Measurements from ENCODE around the gene SETSIP. TPM values are rescaled to one million over a fixed set of nuclear protein-coding genes. Genes with fewer than 3 reads are reported as not detected.

Gene SETSIP, protein sequence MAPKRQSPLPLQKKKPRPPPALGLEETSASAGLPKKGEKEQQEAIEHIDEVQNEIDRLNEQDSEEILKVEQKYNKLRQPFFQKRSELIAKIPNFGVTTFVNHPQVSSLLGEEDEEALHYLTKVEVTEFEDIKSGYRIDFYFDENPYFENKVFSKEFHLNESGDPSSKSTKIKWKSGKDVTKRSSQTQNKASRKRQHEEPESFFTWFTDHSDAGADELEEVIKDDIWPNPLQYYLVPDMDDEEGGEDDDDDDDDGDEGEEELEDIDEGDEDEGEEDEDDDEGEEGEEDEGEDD
- total RNA-seq (2021; fragmentation: NEBNext Ultra II Directional; extraction: Animal tissue kit (Norgen Biotek cat#: 25700)): not detected in 2 replicates
- 0.14 TPM in 1 of 2 replicates, not detected in the other for polyA plus RNA-seq (2011; rRNA removed)
- 0.12 TPM for polyA plus RNA-seq (2011; cell fraction: cytosol; rRNA removed)
- not detected for polyA plus RNA-seq (2011; cell fraction: nucleus; rRNA removed)
- 1.1 to 2.0 TPM (median 1.2 TPM) in 4 replicates for polyA plus RNA-seq (2012, experiment 1 of 2)
- 2.3 TPM for polyA plus RNA-seq (2012, experiment 2 of 2)
- 1.0 TPM for polyA plus RNA-seq (2013, experiment 1 of 2)
- 1.6 TPM for polyA plus RNA-seq (2013, experiment 2 of 2)
- polyA minus RNA-seq (2011; rRNA and poly(A)+ RNA removed): 0.20 TPM in 1 of 2 replicates, not detected in the other
- not detected for polyA minus RNA-seq (2011; cell fraction: cytosol; rRNA and poly(A)+ RNA removed)
- polyA minus RNA-seq (2011; cell fraction: nucleus; rRNA and poly(A)+ RNA removed): not detected
- long read RNA-seq, experiment 1: 0 reads
- long read RNA-seq, experiment 2: 0 reads

DNA sequence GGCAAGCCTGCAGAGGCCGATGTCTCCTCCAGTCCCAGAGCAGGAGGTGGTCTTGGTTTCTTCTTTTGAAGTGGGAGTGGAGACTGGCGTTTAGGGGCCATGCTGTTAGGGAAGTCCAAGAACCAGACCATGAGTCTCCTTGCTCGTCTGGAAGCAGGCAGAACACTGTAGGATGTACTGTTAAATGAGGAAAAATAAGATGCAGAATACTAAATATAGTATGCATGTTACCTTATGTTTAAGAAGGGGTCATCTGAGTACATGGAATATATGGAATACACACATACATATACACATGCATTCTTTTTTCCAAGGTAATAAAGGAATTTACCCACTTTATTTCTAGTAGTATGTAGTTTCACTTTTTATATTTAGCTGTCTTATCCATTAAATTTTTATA, at the start of gene SETSIP:
Gene SETSIP, minus strand, starts transcription at position 101 of the 400 bp plus-strand sequence. Its CDS starts 0 bp downstream, at position 101.
- Histone ChIP-seq H3K4me1 (replicated peaks in 1 of 4; ENCODE audit: control insufficient read depth in 3 of 4, insufficient read depth in 4 of 4, low read length in 3 of 4) (peaks cover 0 to 3% (median 1%) of the 10 kb centered on the region in 4 experiments; a peak in 3 of 7 replicates), H3K23ac (ENCODE audit: insufficient read length) (no peak within 1 kb of the TSS), H3K4me2 (ENCODE audit: insufficient read depth in 1 of 2, low read depth in 2 of 2, low read length in 2 of 2) (no peak within 1 kb of the TSS), H4K8ac (ENCODE audit: extremely low read depth, insufficient read depth, low read length) (no peak within 1 kb of the TSS), H2AFZ (ENCODE audit: low read length) (no peak within 1 kb of the TSS), H2BK120ac (replicated peaks; ENCODE audit: low read depth, low read length) (no peak within 1 kb of the TSS), H3K56ac (replicated peaks; ENCODE audit: insufficient read length, low read depth, low read length) (no peak within 1 kb of the TSS), H3K9ac (replicated peaks in 1 of 4; ENCODE audit: extremely low read depth in 1 of 4, low read depth in 3 of 4, low read length in 3 of 4) (no peak within 1 kb of the TSS), H3K14ac (ENCODE audit: insufficient read length) (no peak within 1 kb of the TSS), H4K5ac (ENCODE audit: insufficient read length, low read depth, low read length) (no peak within 1 kb of the TSS), H4K91ac (replicated peaks; ENCODE audit: insufficient read length, low read length) (no peak within 1 kb of the TSS), H2BK5ac (ENCODE audit: low read depth, low read length) (no peak within 1 kb of the TSS), H3K36me3 (ENCODE audit: control insufficient read depth in 2 of 4, insufficient read depth in 4 of 4, low read length in 3 of 4) (no peaks in the 10 kb centered on the region), H2BK12ac (ENCODE audit: low read depth, low read length) (no peak within 1 kb of the TSS), H3K27ac (ENCODE audit: low read depth, low read length) (no peak within 1 kb of the TSS), H2AK5ac (ENCODE audit: low read depth, low read length) (no peak within 1 kb of the TSS), H3K18ac (ENCODE audit: extremely low read depth, low read length) (no peak within 1 kb of the TSS), H3K4ac (replicated peaks; ENCODE audit: insufficient read length, low read depth, low read length) (no peak within 1 kb of the TSS), H4K20me1 (replicated peaks in 1 of 2; ENCODE audit: control insufficient read depth in 1 of 2, insufficient read depth in 2 of 2, low read length in 2 of 2) (no peaks in the 10 kb centered on the region), H3K27me3 (replicated peaks in 1 of 4; ENCODE audit: control insufficient read depth in 3 of 4, extremely low read depth in 1 of 4, insufficient read depth in 3 of 4, low read length in 3 of 4) (no peaks in the 10 kb centered on the region), H3K9me3 (ENCODE audit: insufficient read depth in 2 of 2, low read depth in 1 of 2, low read length in 1 of 2) (no peaks in the 10 kb centered on the region), H3K79me1 (ENCODE audit: low read depth, low read length) (no peaks in the 10 kb centered on the region), H2BK15ac (ENCODE audit: low read length) (no peak within 1 kb of the TSS), H2BK20ac (ENCODE audit: low read length) (no peak within 1 kb of the TSS), H3K23me2 (ENCODE audit: low read depth, low read length) (no peaks in the 10 kb centered on the region), H3K4me3 (ENCODE audit: extremely low read depth in 1 of 4, insufficient read depth in 2 of 4, low read depth in 3 of 4, low read length in 4 of 4) (no peak within 1 kb of the TSS), H3K79me2 (ENCODE audit: control insufficient read depth in 1 of 2, insufficient read depth in 2 of 2, low read length in 2 of 2) (no peaks in the 10 kb centered on the region)
- FAIRE-seq (no peak), DNase-seq (ENCODE audit: low read depth in 1 of 2, low spot score in 2 of 2) (no peak)
- ChIA-PET CTCF (ENCODE audit: partially characterized antibody) (no interaction called here), POLR2A (ENCODE audit: partially characterized antibody) (interaction anchor here (0.9 kb wide), 1 partner anchor 176 kb away, joined by 3 read pairs; no protein-coding TSS in a partner anchor)
- WGBS, 2 experiments (ENCODE audit: extremely low coverage in 1 of 2, insufficient coverage in 1 of 2, insufficient read length in 1 of 2, insufficient replicate concordance in 2 of 2, low coverage in 1 of 2, low lambda C conversion rate in 2 of 2, missing lambda C conversion rate in 1 of 2): 90% methylated on average over 3 of the region's 3 CpGs; no CpG with 5 or more reads in 1 of the 2 experiments
- TF ChIP-seq GABPA (IDR thresholded peaks at IDR 0.05; ENCODE audit: borderline replicate concordance, insufficient read depth, low read length) (no peak), SP1 (IDR thresholded peaks at IDR 0.05; ENCODE audit: low read depth, low read length) (no peak), CREB1 (IDR thresholded peaks at IDR 0.05) (no peak), CHD1 (IDR thresholded peaks at IDR 0.05; ENCODE audit: low read depth, low read length) (no peak), ASH2L (IDR thresholded peaks at IDR 0.05; ENCODE audit: low read length) (no peak), PHF8 (conservative IDR thresholded peaks at IDR 0.05; ENCODE audit: low read depth, low read length) (no peak), SAP30 (IDR thresholded peaks at IDR 0.05; ENCODE audit: insufficient read depth, insufficient replicate concordance, low read length) (no peak), BRCA1 (IDR thresholded peaks at IDR 0.05; ENCODE audit: low read depth, low read length) (no peak)
- TF ChIP-seq, protein P1, sequence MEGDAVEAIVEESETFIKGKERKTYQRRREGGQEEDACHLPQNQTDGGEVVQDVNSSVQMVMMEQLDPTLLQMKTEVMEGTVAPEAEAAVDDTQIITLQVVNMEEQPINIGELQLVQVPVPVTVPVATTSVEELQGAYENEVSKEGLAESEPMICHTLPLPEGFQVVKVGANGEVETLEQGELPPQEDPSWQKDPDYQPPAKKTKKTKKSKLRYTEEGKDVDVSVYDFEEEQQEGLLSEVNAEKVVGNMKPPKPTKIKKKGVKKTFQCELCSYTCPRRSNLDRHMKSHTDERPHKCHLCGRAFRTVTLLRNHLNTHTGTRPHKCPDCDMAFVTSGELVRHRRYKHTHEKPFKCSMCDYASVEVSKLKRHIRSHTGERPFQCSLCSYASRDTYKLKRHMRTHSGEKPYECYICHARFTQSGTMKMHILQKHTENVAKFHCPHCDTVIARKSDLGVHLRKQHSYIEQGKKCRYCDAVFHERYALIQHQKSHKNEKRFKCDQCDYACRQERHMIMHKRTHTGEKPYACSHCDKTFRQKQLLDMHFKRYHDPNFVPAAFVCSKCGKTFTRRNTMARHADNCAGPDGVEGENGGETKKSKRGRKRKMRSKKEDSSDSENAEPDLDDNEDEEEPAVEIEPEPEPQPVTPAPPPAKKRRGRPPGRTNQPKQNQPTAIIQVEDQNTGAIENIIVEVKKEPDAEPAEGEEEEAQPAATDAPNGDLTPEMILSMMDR (IDR thresholded peaks at IDR 0.05; ENCODE audit: control extremely low read depth in 1 of 3, insufficient read depth in 1 of 3, low read depth in 1 of 3, low read length in 3 of 3): no peak

Measured in H1 (cell line).